ENCODE results near the gene TTC33.
"Not testable (repeated sequence)": the region's sequence is repeated elsewhere in the genome, so short reads cannot be mapped to it uniquely, and the experiment has no call there.

The TTC33 gene, protein sequence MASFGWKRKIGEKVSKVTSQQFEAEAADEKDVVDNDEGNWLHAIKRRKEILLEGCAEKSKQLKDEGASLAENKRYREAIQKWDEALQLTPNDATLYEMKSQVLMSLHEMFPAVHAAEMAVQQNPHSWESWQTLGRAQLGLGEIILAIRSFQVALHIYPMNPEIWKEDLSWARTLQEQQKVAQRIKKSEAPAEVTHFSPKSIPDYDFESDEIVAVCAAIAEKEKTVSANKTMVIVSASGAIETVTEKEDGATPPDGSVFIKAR

DNA sequence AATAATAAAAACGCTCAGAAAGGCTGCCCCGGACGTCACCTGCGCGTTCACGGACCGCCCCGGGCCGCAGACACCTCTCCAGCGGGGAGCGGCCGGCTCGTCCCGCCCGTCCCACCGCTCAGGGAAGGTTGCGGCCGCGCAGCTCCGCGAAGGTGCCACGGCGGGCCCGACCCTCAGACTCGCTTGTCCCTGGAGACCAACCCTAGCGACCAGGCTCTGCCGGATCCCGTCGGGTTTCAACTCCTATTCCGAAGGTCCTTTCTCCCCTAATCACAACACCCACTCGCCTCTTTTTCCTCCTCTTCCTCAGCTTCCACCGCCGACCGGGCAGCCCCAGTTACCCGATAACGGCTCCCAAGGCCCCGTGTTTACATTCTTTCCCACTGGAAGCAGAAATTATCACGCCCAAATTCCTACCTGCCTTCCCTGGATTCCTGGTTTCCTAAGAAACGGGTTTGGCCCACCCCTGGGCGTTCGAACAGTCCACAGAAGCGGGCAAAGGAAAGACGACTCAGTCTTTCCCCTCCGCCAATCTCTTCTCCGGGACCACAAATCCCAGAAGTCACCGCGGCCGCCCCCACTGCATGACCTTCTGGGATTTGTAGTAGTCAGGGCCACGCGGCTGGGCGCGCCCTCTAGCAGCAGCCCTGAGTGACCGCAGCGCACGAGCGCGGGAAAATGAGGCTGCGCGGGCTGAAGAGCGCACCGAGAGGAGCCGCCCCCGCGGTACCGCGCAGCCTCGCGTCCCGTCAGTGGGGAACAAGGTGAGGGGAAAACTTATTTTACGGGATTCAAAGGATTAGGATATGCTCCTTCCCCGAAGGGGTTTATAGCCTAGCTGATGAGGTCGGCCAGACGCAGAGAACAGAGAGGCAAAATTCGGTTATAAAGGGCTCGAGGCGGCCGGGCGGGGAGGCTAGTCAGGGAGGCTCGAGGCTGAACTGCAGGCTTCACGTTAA is at the start of gene TTC33:
TTC33 (minus strand) TSS at position 555 of the 959 bp plus-strand sequence. CDS start 8,943 bp downstream, outside the sequence.
- peak; percentile 86 to 92 (median 91) for DNase-seq (ENCODE audit: low read depth in 3 of 3)

DNA sequence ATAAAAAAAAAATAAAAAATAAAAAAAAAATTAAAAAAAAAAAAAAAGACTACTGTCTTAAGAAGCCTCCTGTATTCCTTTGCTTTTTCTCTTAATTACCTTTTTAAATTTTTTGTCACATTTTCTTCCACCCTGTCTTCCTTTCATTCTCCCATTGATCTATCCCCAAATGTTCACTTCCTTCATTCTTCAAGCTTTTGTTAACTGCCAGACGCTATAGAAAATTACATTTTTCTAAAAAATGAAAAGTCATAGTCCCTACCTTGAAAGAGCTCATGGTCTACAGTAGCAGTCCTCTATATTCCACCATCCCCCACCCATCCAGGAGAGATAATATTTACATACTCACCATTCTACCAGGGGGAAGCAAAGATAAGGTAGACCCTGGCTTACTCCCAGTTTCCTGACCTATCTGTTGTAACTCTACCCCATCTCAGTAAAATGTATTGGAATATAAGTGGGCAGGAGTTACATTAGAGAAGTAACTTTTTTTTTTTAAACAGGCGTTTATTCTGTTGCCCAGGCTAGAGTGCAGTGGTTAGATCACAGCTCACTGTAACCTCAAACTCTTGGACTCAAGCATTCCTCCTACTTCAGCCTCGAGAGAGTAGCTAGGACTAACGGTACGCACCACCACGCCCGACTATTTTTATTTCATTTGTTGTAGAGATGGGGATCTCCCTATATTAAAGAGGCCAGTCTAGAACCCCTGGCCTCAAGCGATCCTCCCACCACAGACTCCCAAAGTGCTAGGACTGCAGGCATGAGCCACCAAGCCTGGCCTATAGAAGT is 46.2 kb upstream of the TTC33 start:
- DNase-seq (ENCODE audit: low read depth in 3 of 3), result no peak

DNA sequence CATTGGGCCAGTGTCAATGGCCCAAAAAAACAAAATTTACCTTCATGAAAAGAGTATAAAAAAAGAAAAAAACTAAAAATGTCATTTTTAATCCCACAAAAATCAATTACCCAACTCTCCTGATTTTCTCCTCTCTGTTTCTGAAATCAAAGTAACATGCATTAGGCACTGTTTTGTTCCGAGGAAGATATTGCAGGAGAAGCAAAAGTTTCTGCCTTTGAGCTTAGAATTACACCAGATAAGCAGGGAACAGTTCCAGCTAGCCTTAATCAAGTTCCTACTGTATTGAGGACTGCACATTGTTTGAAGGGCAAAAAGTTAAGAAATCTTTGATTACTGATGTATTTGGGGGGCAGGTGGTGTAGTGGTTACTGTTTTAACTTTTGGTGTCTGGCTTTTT is 43.5 kb upstream of the TTC33 start:
- DNase-seq (ENCODE audit: low read depth in 3 of 3), result no peak

DNA sequence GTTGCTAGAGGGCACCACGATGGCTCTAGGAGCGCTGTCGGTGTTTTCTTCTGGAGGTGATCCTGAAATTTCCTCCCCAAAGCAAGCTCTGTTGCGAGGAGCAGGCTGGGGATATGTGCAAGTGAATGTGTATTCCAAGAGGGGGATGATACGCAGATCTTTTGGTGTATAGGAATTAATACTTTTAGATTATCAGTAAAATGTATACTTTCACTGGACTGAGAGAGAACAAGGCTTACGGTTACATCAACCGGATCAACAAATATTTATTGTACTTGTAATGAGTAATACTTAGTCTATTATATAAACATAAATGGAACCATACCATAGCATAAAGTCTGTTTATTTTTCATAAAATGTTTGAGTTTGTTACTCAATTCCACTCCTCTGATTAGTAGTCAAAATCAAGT is 43.0 kb upstream of the TTC33 start:
- DNase-seq (ENCODE audit: low read depth in 3 of 3), result no peak

DNA sequence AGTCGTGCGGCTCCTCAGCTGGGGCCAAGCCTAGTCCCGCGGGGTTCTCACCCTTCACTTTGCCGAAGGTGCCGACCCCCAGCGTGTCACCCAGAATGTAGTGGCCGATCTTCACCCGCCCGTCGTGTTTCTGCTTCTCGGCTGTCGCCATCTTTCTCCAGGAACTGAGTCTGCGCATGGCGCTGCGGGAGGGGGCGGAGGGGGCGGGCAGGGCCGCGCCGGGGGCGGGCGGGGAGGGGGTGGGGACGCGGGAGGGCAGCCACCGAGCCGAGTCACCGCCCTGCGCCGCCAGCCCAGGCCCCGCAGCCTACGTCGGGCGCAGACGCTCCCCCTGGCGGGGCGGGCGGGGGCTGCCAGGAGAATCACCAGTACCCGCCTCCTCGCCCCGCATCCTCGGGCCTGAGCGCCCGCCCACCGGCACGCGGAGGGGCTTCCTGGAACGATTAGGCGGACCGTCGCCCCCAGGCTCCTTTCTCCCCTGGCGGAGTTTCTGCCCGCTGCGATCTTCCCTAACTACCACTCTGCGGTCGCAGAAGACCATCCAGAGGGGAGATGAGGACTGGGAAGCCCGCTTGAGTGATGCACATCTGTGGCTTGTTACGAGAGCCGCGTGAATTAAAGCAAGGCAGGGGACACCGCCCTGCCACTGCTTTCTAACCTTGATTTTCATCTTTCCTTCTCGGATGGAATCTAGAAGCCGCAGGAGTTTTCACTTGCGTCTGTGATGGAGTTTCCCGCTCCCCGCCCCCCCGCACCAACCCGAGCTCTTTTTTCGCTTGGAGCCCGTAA is 42.4 kb upstream of the TTC33 start, which contains the start of gene PRKAA1:
PRKAA1 (minus strand) TSS at position 363 of the 789 bp plus-strand sequence; CDS start at position 178, 185 bp downstream.
- DNase-seq (ENCODE audit: low read depth in 3 of 3), result peak; percentile 72 to 86 (median 81)

DNA sequence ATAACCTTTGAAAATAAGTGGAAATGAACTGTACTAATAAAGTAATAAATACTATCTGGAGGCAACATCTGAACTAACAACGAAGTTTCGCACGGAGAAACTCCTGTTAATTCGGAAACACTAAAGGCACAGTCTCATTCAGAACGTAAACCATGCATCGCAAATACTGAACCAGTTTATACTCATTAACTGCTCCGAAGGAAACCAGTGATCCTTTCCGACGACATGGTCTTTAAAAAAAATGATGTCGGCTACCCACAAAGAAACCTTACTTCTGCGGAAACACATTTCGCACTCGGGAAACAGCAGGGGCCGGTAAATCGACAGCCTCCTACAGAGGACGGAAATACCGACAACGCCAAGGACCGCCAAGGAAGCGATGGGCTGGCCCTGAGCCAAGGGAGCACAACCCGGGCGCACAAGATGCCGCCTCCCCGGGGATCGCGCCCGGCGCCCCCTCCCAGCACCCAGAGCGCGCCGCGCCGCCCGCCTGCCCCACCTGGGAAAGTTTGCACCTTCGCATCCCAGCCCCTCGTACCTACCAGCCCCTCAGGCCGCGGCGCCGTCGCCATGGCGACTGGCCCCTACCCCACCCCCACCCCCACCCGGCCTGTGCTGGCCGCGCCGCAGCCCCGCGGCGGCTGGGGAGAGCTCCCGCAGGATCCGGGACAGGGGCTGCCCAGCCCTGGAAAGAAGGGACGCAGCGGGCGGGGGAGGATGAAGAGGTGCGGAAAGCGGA is 41.7 kb upstream of the TTC33 start:
- DNase-seq (ENCODE audit: low read depth in 3 of 3), result peak; percentile 52 to 60 (median 58)

DNA sequence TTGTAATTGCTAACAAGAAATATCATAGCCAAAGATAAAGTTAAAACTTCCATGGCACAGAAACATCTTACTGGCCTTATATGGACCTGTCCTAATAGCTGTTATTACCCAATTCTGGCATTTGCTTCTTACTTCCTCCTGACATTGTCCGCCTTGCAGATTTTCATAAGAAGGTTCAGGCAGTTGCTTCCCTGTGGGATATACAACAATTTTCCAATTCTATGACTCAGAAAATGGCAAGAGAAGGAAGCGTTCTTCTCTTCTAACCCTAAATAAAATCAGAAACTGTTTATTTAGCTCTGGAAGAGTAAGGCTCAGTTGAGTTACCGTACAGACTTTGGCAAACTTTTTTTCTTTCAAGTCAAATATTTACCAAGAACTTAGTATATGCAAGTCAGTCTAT is 40.7 kb upstream of the TTC33 start:
- DNase-seq (ENCODE audit: low read depth in 3 of 3), result no peak

DNA sequence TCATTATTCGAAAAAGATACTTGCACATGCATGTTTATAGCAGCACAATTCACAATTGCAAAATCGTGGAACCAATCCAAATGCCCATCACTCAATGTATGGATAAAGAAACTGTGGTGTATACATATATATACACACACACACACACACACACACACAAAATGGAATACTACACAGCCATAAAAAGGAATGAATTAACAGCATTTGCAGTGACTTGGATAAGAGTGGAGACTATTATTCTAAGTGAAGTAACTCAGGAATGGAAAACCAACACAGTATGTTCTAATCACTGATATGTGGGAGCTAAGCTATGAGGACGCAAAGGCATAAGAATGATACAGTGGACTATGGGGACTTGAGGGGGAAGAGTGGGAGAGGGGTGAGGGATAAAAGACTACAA is 39.1 kb upstream of the TTC33 start:
- DNase-seq (ENCODE audit: low read depth in 3 of 3), result not testable (repeated sequence)

DNA sequence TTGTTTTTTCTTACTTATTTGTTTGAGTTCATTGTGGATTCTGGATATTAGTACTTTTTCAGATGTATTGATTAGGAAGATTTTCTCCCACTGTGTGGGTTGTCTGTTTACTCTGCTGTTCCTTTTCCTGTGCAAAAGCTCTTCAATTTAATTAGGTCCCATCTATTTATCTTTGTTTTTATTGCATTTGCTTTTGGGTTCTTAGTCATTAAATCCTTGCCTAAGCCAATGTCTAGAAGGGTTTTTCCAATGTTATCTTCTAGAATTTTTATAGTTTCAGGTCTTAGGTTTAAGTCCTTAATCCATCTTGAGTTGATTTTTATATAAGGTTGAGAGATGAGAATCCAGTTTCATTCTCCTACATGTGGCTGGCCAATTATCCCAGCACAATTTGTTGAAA is 38.6 kb upstream of the TTC33 start:
- not testable (repeated sequence) for DNase-seq (ENCODE audit: low read depth in 3 of 3)

DNA sequence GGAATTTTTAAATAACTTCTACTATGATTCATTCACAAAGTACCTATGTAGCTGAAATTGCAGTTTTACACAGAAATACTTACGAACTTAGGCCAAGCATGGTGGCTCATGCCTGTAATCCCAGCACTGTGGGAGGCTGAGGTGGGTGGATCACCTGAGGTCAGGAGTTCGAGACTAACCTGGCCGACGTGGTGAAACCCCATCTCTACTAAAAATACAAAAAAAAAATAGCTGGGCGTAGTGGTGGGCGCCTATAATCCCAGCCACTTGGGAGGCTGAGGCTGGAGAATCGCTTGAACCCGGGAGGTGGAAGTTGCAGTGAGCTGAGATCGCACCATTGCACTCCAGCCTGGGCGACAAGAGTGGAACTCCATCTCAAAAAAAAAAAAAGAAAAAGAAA is 36.9 kb upstream of the TTC33 start:
- DNase-seq (ENCODE audit: low read depth in 3 of 3), result not testable (repeated sequence)

DNA sequence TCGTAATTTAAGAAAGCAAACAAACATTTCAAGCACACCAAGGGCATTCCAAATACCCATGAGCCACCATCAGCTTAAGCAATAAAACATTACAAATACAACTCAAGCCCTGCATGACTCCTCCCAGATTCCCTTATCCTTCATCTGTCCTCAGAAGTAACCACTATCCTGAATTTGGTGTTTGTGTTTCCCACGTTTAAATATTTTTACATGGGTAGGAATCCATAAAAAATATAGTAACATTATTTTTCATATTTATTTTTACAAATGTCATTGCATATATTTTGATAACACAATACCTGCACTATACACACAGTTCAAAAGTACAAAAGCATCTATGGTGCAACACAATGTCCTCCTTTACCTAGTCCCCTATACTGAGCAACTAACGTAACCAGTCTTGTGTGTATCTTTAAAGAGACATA is 36.0 kb upstream of the TTC33 start:
- DNase-seq (ENCODE audit: low read depth in 3 of 3), result no peak

DNA sequence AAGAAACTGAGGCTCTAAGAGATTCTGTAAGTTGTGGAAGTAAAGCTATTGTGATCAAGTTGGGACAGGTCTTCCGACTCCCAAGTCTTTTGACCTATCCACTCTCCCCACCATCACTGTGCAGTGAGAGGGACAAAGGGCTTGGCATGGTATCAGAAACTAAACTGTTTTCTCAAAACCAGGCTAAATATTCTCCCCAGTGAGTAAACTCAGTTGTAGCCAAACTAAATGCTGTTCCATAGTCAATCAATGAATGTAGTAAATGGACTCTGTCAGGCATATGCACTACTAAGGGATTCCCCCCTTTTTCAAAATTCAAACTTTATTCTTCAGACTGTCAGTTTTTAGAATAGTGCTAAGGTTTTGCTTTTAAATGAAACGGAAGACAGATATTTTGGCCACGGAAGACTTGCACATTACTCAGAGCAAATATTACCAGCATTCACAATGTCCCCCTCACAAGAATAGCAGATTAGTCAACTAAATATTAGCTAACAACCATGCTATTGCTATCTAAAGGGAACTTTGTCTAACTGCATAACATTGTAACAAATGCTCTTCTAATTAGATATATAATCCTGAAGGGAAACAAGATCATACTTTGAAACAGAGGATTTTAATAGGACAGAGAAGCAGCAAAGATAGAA is 35.3 kb upstream of the TTC33 start:
- DNase-seq (ENCODE audit: low read depth in 3 of 3), result no peak

DNA sequence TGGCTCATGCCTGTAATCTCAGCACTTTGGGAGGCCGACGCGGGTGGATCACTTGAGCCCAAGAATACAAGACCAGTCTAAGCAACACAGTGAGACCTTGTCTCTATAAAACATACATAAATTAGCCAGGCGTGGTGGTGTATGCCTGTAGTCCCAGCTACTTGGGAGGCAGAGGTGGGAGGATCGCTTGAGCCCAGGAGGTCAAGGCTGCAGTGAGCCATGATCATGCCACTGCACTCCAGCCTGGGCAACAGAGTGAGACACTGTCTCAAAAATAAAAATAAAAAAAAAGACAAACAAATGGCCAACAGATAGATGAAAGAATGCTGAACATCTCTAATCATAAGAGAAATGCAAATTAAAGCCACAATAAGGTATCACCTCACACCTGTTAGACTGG is 33.2 kb upstream of the TTC33 start:
- DNase-seq (ENCODE audit: low read depth in 3 of 3), result not testable (repeated sequence)

DNA sequence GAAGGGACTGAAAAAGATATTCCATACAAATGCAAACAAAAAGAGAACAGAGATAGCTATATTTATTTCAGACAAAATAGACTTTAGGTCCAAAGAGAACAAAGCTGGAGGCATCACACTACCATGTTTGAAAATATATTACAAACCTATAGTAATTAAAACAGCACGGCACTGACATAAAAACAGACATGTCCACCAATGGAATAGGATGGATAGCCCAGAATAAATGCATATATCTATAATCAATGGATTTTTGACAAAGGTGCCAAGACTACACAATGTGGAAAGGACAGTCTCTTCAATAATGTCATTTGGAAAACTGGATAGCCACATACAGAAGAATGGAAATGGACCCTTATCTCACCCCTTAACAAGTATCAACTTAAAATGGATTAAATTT is 32.2 kb upstream of the TTC33 start:
- no peak for DNase-seq (ENCODE audit: low read depth in 3 of 3)

DNA sequence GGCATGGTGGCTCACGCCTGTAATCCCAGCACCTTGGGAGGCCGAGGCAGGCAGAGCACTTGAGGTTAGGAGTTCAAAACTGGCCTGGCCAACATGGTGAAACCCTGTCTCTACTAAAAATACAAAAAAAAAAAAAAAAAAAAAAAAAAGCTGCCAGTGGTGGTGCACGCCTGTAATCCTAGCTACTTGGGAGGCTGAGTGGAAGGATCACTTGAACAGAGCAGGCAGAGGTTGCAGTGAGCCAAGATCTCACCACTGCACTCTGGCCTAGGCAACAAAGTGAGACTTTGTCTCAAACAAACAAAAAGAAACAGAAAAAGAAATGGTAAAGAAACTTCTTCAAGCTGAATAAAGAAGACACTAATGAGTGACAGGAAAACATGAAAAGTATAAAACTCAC is 30.9 kb upstream of the TTC33 start:
- DNase-seq (ENCODE audit: low read depth in 3 of 3), result not testable (repeated sequence)

DNA sequence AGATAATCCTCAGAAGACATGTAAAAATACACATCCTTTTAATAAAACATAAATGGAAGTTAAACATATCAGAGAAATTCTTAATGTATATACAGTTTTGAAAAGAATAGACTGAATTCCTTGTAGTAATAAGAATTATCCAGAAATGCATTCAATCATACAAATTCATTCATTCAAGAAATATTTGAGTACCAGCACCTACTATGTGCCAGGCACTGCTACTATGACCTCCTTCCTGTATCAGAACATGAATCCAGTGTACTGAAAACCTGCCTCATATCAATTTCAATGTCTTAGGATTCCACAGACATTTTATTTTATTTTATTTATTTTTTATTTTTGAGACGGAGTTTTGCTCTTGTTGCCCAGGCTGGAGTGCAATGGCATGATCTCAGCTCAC is 29.2 kb upstream of the TTC33 start:
- DNase-seq (ENCODE audit: low read depth in 3 of 3), result no peak

DNA sequence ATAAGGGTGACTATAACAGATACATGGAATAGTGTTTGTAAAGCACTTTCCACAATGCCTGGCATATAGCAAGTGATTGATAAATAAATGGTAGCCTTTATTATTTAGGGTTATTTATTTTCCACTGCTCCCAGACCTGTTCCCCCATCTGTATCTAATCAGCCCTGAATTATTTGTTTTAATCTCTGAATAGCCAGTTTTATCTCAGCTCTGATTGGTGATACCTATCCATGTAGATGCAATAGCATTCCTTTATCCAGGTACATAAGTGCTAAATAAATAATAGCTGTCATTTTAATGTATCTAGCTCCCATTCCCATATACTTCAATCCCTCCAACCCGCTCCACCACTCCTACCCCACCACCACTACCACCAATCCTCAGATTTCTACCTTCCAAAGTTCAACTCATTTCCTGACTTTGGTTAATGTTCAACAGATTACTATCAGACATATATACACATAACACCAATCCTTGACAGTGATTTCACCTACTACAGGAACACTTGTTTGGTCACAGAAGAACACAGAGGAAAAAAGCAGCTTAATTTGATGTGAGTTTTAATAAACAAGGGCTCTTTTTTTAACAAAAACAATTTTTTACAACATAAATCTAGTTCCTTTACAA is 28.4 kb upstream of the TTC33 start:
- DNase-seq (ENCODE audit: low read depth in 3 of 3), result no peak

DNA sequence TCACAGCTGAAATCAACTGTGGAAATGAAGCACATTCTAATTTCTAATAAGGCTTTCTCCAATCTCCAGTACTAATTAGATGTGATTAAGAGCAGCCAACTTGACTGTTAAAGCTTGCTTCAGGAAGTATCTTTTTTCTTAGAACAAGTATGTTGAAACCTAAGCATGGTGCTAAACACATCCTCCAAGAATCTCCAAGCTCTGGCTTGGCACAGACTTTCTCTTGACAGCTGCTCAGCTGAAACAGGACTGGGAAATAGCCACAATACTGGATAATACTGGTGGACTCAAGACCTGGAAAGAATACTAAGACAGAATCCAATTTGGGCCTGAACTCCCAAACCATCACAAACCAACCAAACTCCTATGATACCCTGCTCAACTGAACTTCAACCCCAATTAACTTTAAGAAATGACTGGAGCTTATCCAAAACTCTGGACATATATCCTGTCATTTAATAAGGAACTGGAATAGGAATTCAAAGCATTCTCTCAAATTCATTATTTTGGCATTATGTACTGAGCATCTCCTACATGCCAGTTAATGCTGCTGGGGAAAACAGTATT is 26.2 kb upstream of the TTC33 start:
- no peak for DNase-seq (ENCODE audit: low read depth in 3 of 3)

DNA sequence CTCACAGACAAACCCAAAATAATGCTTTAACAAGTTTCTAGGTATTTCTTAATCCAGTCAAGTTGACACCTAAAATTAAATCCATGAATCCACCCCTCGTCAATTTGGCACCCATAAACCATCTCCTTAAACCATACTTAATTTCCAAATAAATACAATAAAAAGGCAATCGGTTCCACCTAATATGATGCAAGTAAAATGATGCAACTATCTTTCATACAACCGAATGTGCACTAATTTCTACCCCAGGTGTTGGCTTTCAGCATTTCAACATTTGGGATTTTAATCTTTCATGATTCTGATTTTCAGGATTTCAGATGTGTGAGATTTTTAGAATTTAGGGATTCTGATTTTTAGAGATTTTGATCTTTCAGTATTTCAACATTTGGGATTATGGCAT is 25.1 kb upstream of the TTC33 start:
- DNase-seq (ENCODE audit: low read depth in 3 of 3), result no peak

Data from stimulated activated CD4-positive, alpha-beta T cell treated with anti-CD3 and anti-CD28 coated beads, TNF-alpha, amount 100 ng/mL, for 4 hours (primary cell).